ENCODE results near the gene ASTL.
A peak's percentile ranks its signal among the peaks of the same experiment; 100 is the strongest.

ASTL gene
- total RNA-seq = 7.3 to 193 (median 104) reads per million in 3 donors

- H3K27me3 ChIP-seq (replicated peaks; ENCODE audit: control insufficient read depth, insufficient read depth, low read length, poor library complexity, severe bottlenecking) = no peaks in the 10 kb centered on the region
- peaks cover 7% of the 10 kb centered on the region for H3K36me3 ChIP-seq (ENCODE audit: control insufficient read depth, insufficient read depth, low read length)
- H3K27ac ChIP-seq (ENCODE audit: insufficient read depth, low read length, poor library complexity, severe bottlenecking) = no peak within 1 kb of the TSS
- H3K4me1 ChIP-seq (ENCODE audit: control insufficient read depth, insufficient read depth, low read length, poor library complexity, severe bottlenecking) = peaks cover 12% of the 10 kb centered on the region
- DNase-seq = peak in 2 of 3 donors; percentile 39 to 54
- no peak within 1 kb of the TSS for H3K4me3 ChIP-seq (ENCODE audit: insufficient read depth, low read depth, low read length, poor library complexity, severe bottlenecking)
- no peaks in the 10 kb centered on the region for H3K9me3 ChIP-seq (ENCODE audit: control insufficient read depth, low read length)
Observed at GRCh38 chr2:96138179-96139145, at the start of gene ASTL. Gene ASTL (minus strand): TSS chr2:96138502. CDS start chr2:96138436, 66 bp downstream.

DNA sequence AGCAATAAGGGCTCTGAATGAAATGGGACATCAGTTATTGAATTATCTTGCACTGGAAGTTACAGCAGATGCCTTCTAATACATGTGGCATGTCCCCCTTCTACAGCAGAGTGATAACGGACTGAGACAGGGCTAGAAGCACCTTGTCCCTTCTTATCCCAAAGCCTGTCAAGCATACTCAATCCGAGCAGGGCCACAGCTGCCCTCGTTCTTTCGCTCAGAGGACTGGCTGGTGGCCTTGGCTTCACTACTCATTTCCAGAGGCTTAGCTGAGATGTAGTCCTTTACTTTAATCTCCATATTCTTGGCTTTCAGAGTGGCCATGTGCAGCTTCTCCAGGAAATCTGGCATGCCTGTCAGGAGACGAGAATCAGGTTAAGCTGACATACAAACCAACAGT lies 48.3 kb upstream of the ASTL start:
- H3K4me3 ChIP-seq (ENCODE audit: insufficient read depth, low read depth, low read length, poor library complexity, severe bottlenecking) = no peak overlapping the region
- no peaks in the 10 kb centered on the region for H3K27me3 ChIP-seq (replicated peaks; ENCODE audit: control insufficient read depth, insufficient read depth, low read length, poor library complexity, severe bottlenecking)
- no peak overlapping the region for H3K27ac ChIP-seq (ENCODE audit: insufficient read depth, low read length, poor library complexity, severe bottlenecking)
- no peaks in the 10 kb centered on the region for H3K9me3 ChIP-seq (ENCODE audit: control insufficient read depth, low read length)
- DNase-seq = no peak
- no peaks in the 10 kb centered on the region for H3K4me1 ChIP-seq (ENCODE audit: control insufficient read depth, insufficient read depth, low read length, poor library complexity, severe bottlenecking)
- peaks cover 52% of the 10 kb centered on the region for H3K36me3 ChIP-seq (ENCODE audit: control insufficient read depth, insufficient read depth, low read length)

DNA sequence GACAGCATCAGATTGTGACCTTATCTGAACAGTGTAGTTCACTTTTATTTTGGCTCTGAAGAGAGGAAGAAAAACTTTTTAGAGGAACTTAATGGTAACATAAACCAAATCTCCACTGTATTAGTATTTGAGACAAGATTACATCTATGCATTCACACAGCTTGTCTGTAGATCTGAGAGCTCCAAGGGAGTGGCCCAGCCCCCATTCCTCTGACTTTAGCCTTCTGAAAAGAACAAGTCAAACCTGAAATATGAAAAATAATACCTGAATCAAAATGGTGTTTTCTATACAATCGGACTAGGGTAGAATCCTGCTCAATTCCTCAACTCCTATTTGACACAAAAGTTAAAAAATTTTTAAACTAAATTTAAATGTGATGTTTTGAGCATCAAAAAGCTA lies 47.2 kb upstream of the ASTL start:
- Histone ChIP-seq H3K9me3 (ENCODE audit: control insufficient read depth, low read length) (no peaks in the 10 kb centered on the region), H3K27ac (ENCODE audit: insufficient read depth, low read length, poor library complexity, severe bottlenecking) (no peak overlapping the region), H3K4me1 (ENCODE audit: control insufficient read depth, insufficient read depth, low read length, poor library complexity, severe bottlenecking) (no peaks in the 10 kb centered on the region), H3K36me3 (ENCODE audit: control insufficient read depth, insufficient read depth, low read length) (peaks cover 42% of the 10 kb centered on the region), H3K27me3 (replicated peaks; ENCODE audit: control insufficient read depth, insufficient read depth, low read length, poor library complexity, severe bottlenecking) (no peaks in the 10 kb centered on the region), H3K4me3 (ENCODE audit: insufficient read depth, low read depth, low read length, poor library complexity, severe bottlenecking) (no peak overlapping the region)
- no peak for DNase-seq

DNA sequence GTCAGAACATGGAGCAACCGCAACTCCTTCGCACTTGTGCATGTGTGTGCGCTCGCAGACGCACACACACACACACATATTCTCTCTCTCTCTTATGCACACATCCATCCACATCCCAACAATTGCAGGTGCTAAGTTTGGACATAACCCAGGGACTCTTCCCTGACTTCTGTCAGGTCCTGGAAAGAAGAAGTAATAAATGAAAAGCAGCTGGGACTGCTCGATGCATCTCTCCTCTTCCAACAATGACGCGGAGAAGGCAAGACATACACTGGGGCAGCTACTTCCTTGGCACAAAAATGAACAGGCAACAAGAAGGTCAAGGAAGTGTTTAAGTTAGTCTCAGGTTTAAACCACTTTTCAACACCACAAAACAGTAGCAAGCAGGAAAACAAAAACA lies 46.7 kb upstream of the ASTL start:
- H3K9me3 ChIP-seq (ENCODE audit: control insufficient read depth, low read length) = no peaks in the 10 kb centered on the region
- peaks cover 37% of the 10 kb centered on the region for H3K36me3 ChIP-seq (ENCODE audit: control insufficient read depth, insufficient read depth, low read length)
- no peaks in the 10 kb centered on the region for H3K4me1 ChIP-seq (ENCODE audit: control insufficient read depth, insufficient read depth, low read length, poor library complexity, severe bottlenecking)
- no peak overlapping the region for H3K27ac ChIP-seq (ENCODE audit: insufficient read depth, low read length, poor library complexity, severe bottlenecking)
- H3K27me3 ChIP-seq (replicated peaks; ENCODE audit: control insufficient read depth, insufficient read depth, low read length, poor library complexity, severe bottlenecking) = no peaks in the 10 kb centered on the region
- DNase-seq = no peak
- no peak overlapping the region for H3K4me3 ChIP-seq (ENCODE audit: insufficient read depth, low read depth, low read length, poor library complexity, severe bottlenecking)

DNA sequence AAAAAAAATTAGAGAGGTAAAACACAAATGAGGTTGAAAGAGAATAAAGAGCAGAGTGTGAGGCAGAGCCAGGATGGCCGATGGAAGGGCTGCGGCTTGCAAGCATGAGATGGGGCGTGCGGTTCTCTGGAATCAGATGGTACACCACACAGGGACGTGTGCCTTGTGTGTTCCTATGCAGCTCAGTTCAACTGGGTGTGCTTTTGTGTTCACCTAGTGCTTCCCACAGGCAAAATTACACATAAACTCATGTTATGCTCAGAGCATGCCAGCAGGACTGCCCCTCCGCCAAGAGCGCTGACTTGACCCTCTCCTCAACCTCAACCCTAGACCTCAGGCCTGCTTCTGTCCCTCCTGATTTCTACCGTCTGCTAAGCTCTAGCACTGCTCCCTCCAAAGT lies 45.9 kb upstream of the ASTL start:
- no peak for DNase-seq
- no peaks in the 10 kb centered on the region for H3K9me3 ChIP-seq (ENCODE audit: control insufficient read depth, low read length)
- H3K36me3 ChIP-seq (ENCODE audit: control insufficient read depth, insufficient read depth, low read length) = peaks cover 34% of the 10 kb centered on the region
- H3K4me1 ChIP-seq (ENCODE audit: control insufficient read depth, insufficient read depth, low read length, poor library complexity, severe bottlenecking) = no peaks in the 10 kb centered on the region
- no peak overlapping the region for H3K27ac ChIP-seq (ENCODE audit: insufficient read depth, low read length, poor library complexity, severe bottlenecking)
- H3K4me3 ChIP-seq (ENCODE audit: insufficient read depth, low read depth, low read length, poor library complexity, severe bottlenecking) = no peak overlapping the region
- H3K27me3 ChIP-seq (replicated peaks; ENCODE audit: control insufficient read depth, insufficient read depth, low read length, poor library complexity, severe bottlenecking) = no peaks in the 10 kb centered on the region

- Histone ChIP-seq H3K9me3 (ENCODE audit: control insufficient read depth, low read length) (no peaks in the 10 kb centered on the region), H3K27ac (ENCODE audit: insufficient read depth, low read length, poor library complexity, severe bottlenecking) (no peak overlapping the region), H3K4me3 (ENCODE audit: insufficient read depth, low read depth, low read length, poor library complexity, severe bottlenecking) (no peak overlapping the region), H3K4me1 (ENCODE audit: control insufficient read depth, insufficient read depth, low read length, poor library complexity, severe bottlenecking) (no peaks in the 10 kb centered on the region), H3K36me3 (ENCODE audit: control insufficient read depth, insufficient read depth, low read length) (peaks cover 17% of the 10 kb centered on the region), H3K27me3 (replicated peaks; ENCODE audit: control insufficient read depth, insufficient read depth, low read length, poor library complexity, severe bottlenecking) (no peaks in the 10 kb centered on the region)
- DNase-seq = no peak
Observed at GRCh38 chr2:96181529-96181928, 43.2 kb upstream of the ASTL start.

DNA sequence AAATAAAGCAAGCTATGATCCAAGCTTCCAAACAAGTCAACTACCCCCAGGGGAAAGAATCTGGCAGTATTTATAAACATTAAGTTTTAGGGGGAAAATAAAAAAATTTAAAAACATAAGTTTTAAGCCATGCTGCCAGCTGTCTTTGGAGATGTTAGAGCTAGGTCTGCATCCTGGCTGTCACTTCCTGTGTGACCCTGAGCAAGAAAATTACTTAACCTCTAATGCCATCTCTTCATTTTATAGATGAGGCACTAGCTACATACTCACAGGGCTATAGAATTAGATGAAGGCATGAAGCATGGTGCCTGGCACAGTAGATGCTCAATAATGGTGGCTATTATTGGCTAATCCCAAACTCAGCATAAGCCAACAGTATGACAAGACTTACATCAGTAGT lies 42.2 kb upstream of the ASTL start:
- H3K27me3 ChIP-seq (replicated peaks; ENCODE audit: control insufficient read depth, insufficient read depth, low read length, poor library complexity, severe bottlenecking) = no peaks in the 10 kb centered on the region
- H3K27ac ChIP-seq (ENCODE audit: insufficient read depth, low read length, poor library complexity, severe bottlenecking) = no peak overlapping the region
- no peaks in the 10 kb centered on the region for H3K4me1 ChIP-seq (ENCODE audit: control insufficient read depth, insufficient read depth, low read length, poor library complexity, severe bottlenecking)
- no peaks in the 10 kb centered on the region for H3K9me3 ChIP-seq (ENCODE audit: control insufficient read depth, low read length)
- DNase-seq = no peak
- H3K36me3 ChIP-seq (ENCODE audit: control insufficient read depth, insufficient read depth, low read length) = peaks cover 9% of the 10 kb centered on the region
- no peak overlapping the region for H3K4me3 ChIP-seq (ENCODE audit: insufficient read depth, low read depth, low read length, poor library complexity, severe bottlenecking)

GRCh38 chr2:96180002-96180401 lies 41.7 kb upstream of the ASTL start:
- no peaks in the 10 kb centered on the region for H3K27me3 ChIP-seq (replicated peaks; ENCODE audit: control insufficient read depth, insufficient read depth, low read length, poor library complexity, severe bottlenecking)
- H3K9me3 ChIP-seq (ENCODE audit: control insufficient read depth, low read length) = no peaks in the 10 kb centered on the region

GRCh38 chr2:96176661-96177060 lies 38.4 kb upstream of the ASTL start:
- Histone ChIP-seq H3K4me3 (ENCODE audit: insufficient read depth, low read depth, low read length, poor library complexity, severe bottlenecking) (no peak overlapping the region), H3K9me3 (ENCODE audit: control insufficient read depth, low read length) (no peaks in the 10 kb centered on the region), H3K27me3 (replicated peaks; ENCODE audit: control insufficient read depth, insufficient read depth, low read length, poor library complexity, severe bottlenecking) (no peaks in the 10 kb centered on the region), H3K4me1 (ENCODE audit: control insufficient read depth, insufficient read depth, low read length, poor library complexity, severe bottlenecking) (no peaks in the 10 kb centered on the region), H3K36me3 (ENCODE audit: control insufficient read depth, insufficient read depth, low read length) (no peaks in the 10 kb centered on the region), H3K27ac (ENCODE audit: insufficient read depth, low read length, poor library complexity, severe bottlenecking) (no peak overlapping the region)
- DNase-seq = no peak

More at GRCh38 chr2:96180002-96180401, 41.7 kb upstream of the ASTL start:
- Histone ChIP-seq H3K4me3 (ENCODE audit: insufficient read depth, low read depth, low read length, poor library complexity, severe bottlenecking) (no peak overlapping the region), H3K27ac (ENCODE audit: insufficient read depth, low read length, poor library complexity, severe bottlenecking) (no peak overlapping the region), H3K36me3 (ENCODE audit: control insufficient read depth, insufficient read depth, low read length) (peaks cover 3% of the 10 kb centered on the region), H3K4me1 (ENCODE audit: control insufficient read depth, insufficient read depth, low read length, poor library complexity, severe bottlenecking) (no peaks in the 10 kb centered on the region)
- no peak for DNase-seq

- Histone ChIP-seq H3K27me3 (replicated peaks; ENCODE audit: control insufficient read depth, insufficient read depth, low read length, poor library complexity, severe bottlenecking) (no peaks in the 10 kb centered on the region), H3K36me3 (ENCODE audit: control insufficient read depth, insufficient read depth, low read length) (no peaks in the 10 kb centered on the region), H3K27ac (ENCODE audit: insufficient read depth, low read length, poor library complexity, severe bottlenecking) (no peak overlapping the region), H3K4me1 (ENCODE audit: control insufficient read depth, insufficient read depth, low read length, poor library complexity, severe bottlenecking) (no peaks in the 10 kb centered on the region), H3K9me3 (ENCODE audit: control insufficient read depth, low read length) (no peaks in the 10 kb centered on the region), H3K4me3 (ENCODE audit: insufficient read depth, low read depth, low read length, poor library complexity, severe bottlenecking) (no peak overlapping the region)
- DNase-seq = no peak
Observed at GRCh38 chr2:96175951-96176350, 37.6 kb upstream of the ASTL start.
